K562 (cell line): Measurements from ENCODE around the gene C4orf50. TPM values are rescaled to one million over a fixed set of nuclear protein-coding genes. Genes with fewer than 3 reads are reported as not detected.

Experiments
- ATAC-seq: fragments of 200-7000 bp; cut with Tn5 transposase; 3 replicates; pipeline ENCODE4 v1.9.1; 2020; ENCODE audit warnings: moderate library complexity
- BruUV-seq: library from RNA; stranded (reverse); fragments of 400-500 nt; replicated peaks from 2 replicates; lab custom pipeline; 2021; lab: Mats Ljungman, UMichigan
- CTCF ChIA-PET: fragments of 300-600 bp; formaldehyde crosslinking; extraction: SDS; loops from one replicate; lab custom pipeline; 2021; ENCODE audit warnings: low intra/inter-chr PET ratio; lab: Yijun Ruan, JAX
- POLR2A ChIA-PET: fragments of 300-600, 350-650 bp; sonication (Branson Sonifier 250); formaldehyde crosslinking; extraction: SDS; loops from one replicate; lab custom pipeline; 2021; ENCODE audit warnings: antibody characterized with exemption, inconsistent platforms; lab: Yijun Ruan, JAX
- DNase-seq, 4 experiments: peaks; one replicate each; pipeline versions ENCODE4 v3.0.0 to v3.0.0-alpha.2; 2011 to 2018; ENCODE audit warnings: low spot score in 3 of 4, mixed read lengths in 3 of 4; ENCODE audit errors: extremely low read depth in 1 of 4
- FAIRE-seq: peaks from 2 replicates; lab custom pipeline; 2011; peaks lifted over from hg19 to GRCh38; lab: Jason Lieb, UNC
- H2AFZ ChIP-seq: 2 replicates; pipeline ENCODE4 v1.6.0; 2011; ENCODE audit warnings: low read depth, low read length, control low read depth, inconsistent platforms
- H3K27ac ChIP-seq: fragments of 200-600 bp; 3 replicates; pipeline ENCODE4 v1.8.0; 2011; ENCODE audit warnings: low read depth, mild to moderate bottlenecking, control low read depth, inconsistent platforms, low read length, moderate library complexity, mixed read lengths; ENCODE audit errors: extremely low read depth
- H3K27me3 ChIP-seq, 2 experiments: fragments of 300-600 bp in 1 of 2; 2 replicates in 1 of 2; 3 replicates in 1 of 2; pipeline versions ENCODE4 v1.6.0 to v1.8.0; 2011; ENCODE audit warnings: inconsistent platforms in 2 of 2, low read length in 2 of 2, mild to moderate bottlenecking in 1 of 2, mixed read lengths in 1 of 2, moderate library complexity in 1 of 2; ENCODE audit not compliant: control insufficient read depth in 2 of 2, insufficient read depth in 2 of 2
- H3K36me3 ChIP-seq: fragments of 300-600 bp; 3 replicates; pipeline ENCODE4 v1.8.0; 2011; ENCODE audit warnings: mild to moderate bottlenecking, low read length, inconsistent platforms; ENCODE audit not compliant: control insufficient read depth, insufficient read depth
- H3K4me1 ChIP-seq, 2 experiments: fragments of 200-600 bp in 1 of 2; replicated peaks in 1 of 2; 2 replicates in 1 of 2; 3 replicates in 1 of 2; pipeline versions ENCODE4 v1.5.1 to v1.8.0; 2011; ENCODE audit warnings: inconsistent platforms in 2 of 2, low read length in 2 of 2, mild to moderate bottlenecking in 1 of 2, mixed read lengths in 1 of 2, moderate library complexity in 1 of 2; ENCODE audit not compliant: control insufficient read depth in 2 of 2, insufficient read depth in 2 of 2
- H3K4me2 ChIP-seq: 2 replicates; pipeline ENCODE4 v1.6.1; 2011; ENCODE audit warnings: low read length, control low read depth, inconsistent platforms, mixed read lengths; ENCODE audit not compliant: insufficient read depth
- H3K4me3 ChIP-seq: fragments of 200-600 bp; sonication (generic), shearing (Covaris generic); 2 replicates; pipeline ENCODE4 v1.5.1; 2016; ENCODE audit warnings: control low read depth, inconsistent platforms
- H3K79me2 ChIP-seq: fragments of 200-600 bp; 3 replicates; pipeline ENCODE4 v1.8.0; 2011; ENCODE audit warnings: low read length, inconsistent platforms; ENCODE audit not compliant: control insufficient read depth, insufficient read depth
- H3K9ac ChIP-seq, 2 experiments: 2 replicates each; pipeline versions ENCODE4 v1.6.0 to v1.6.1; 2011; ENCODE audit warnings: low read depth in 2 of 2, low read length in 2 of 2, control low read depth in 1 of 2, inconsistent platforms in 1 of 2, mild to moderate bottlenecking in 1 of 2, mixed read lengths in 1 of 2; ENCODE audit not compliant: insufficient read depth in 1 of 2
- H3K9me1 ChIP-seq: one replicate; pipeline ENCODE4 v1.6.0; 2011; ENCODE audit warnings: inconsistent platforms, mild to moderate bottlenecking, low read length, moderate library complexity; ENCODE audit not compliant: control insufficient read depth, insufficient read depth
- H3K9me3 ChIP-seq: replicated peaks from 2 replicates; pipeline ENCODE4 v1.5.1; 2011; ENCODE audit warnings: low read depth, low read length, inconsistent platforms; ENCODE audit not compliant: control insufficient read depth, insufficient read depth
- H4K20me1 ChIP-seq: replicated peaks from 2 replicates; pipeline ENCODE4 v1.6.1; 2011; ENCODE audit warnings: low read length, inconsistent platforms, mixed read lengths; ENCODE audit not compliant: control insufficient read depth, insufficient read depth
- BDP1 ChIP-seq: IDR thresholded peaks from 3 replicates; pipeline ENCODE4 v1.6.1; 2011; ENCODE audit not compliant: insufficient read length, insufficient read depth
- CHD1 ChIP-seq: fragments of 200-600 bp; sonication (generic); IDR thresholded peaks from one replicate; pipeline ENCODE4 v1.6.1; 2012; ENCODE audit warnings: mild to moderate bottlenecking, moderate library complexity, low read length, inconsistent platforms
- CREB3L1 ChIP-seq: fragments of 450-650 bp; IDR thresholded peaks from 2 replicates; pipeline ENCODE4 v1.6.1; 2014; ENCODE audit warnings: low read depth, mild to moderate bottlenecking, moderate library complexity, borderline replicate concordance
- ELF4 ChIP-seq: fragments of 450-650 bp; formaldehyde crosslinking; IDR thresholded peaks from 2 replicates; pipeline ENCODE4 v1.4.0; 2022; ENCODE audit warnings: missing genetic modification characterization
- FOXA1 ChIP-seq: fragments of 450-650 bp; IDR thresholded peaks from 2 replicates; pipeline ENCODE4 v1.6.1; 2016; ENCODE audit warnings: mild to moderate bottlenecking, borderline replicate concordance
- HDAC1 ChIP-seq, 2 experiments: fragments of 450-650 bp; IDR thresholded peaks; 2 replicates each; pipeline ENCODE4 v1.6.1; 2016 to 2017; ENCODE audit warnings: inconsistent platforms in 1 of 2, mild to moderate bottlenecking in 1 of 2, moderate library complexity in 1 of 2
- KAT7 ChIP-seq: sonication (generic); formaldehyde crosslinking; IDR thresholded peaks from 2 replicates; pipeline ENCODE4 v1.8.0; 2022; ENCODE audit warnings: missing genetic modification reagents, mild to moderate bottlenecking, borderline replicate concordance
- MTA3 ChIP-seq: fragments of 450-650 bp; formaldehyde crosslinking; IDR thresholded peaks from 2 replicates; pipeline ENCODE4 v1.6.1; 2017; ENCODE audit warnings: mild to moderate bottlenecking, borderline replicate concordance
- PHF8 ChIP-seq: fragments of 200-600 bp; sonication (generic); IDR thresholded peaks from 2 replicates; pipeline ENCODE4 v1.6.1; 2012; ENCODE audit warnings: mixed run types, mild to moderate bottlenecking, inconsistent platforms, low read length, moderate library complexity, borderline replicate concordance
- RBM15 ChIP-seq: fragments of 200-400 bp; formaldehyde crosslinking; IDR thresholded peaks from 2 replicates; pipeline ENCODE4 v1.6.1; 2018; ENCODE audit warnings: mild to moderate bottlenecking, low read length, moderate library complexity; ENCODE audit not compliant: insufficient read depth
- RBM22 ChIP-seq: fragments of 200-400 bp; formaldehyde crosslinking; IDR thresholded peaks from 2 replicates; pipeline ENCODE4 v1.6.1; 2018; ENCODE audit warnings: low read length, low read depth; ENCODE audit not compliant: poor library complexity, severe bottlenecking
- RHOXF2B ChIP-seq: fragments of 250-450 bp; sonication (Bioruptor Pico); conservative IDR thresholded peaks from 2 replicates; pipeline ENCODE4 v1.5.1; 2021
- SAFB2 ChIP-seq: fragments of 200-400 bp; formaldehyde crosslinking; IDR thresholded peaks from 2 replicates; pipeline ENCODE4 v1.6.1; 2018; ENCODE audit warnings: borderline replicate concordance, low read length, low read depth, moderate library complexity; ENCODE audit not compliant: severe bottlenecking
- SRSF7 ChIP-seq: fragments of 200-400 bp; formaldehyde crosslinking; optimal IDR thresholded peaks from 2 replicates; pipeline ENCODE3; 2017; ENCODE audit warnings: mild to moderate bottlenecking, low read depth, low read length
- SRSF9 ChIP-seq: fragments of 200-400 bp; formaldehyde crosslinking; IDR thresholded peaks from 2 replicates; pipeline ENCODE4 v1.6.1; 2017; ENCODE audit warnings: low read depth, low read length, borderline replicate concordance
- TAF9B ChIP-seq: fragments of 450-650 bp; IDR thresholded peaks from 2 replicates; pipeline ENCODE4 v1.6.1; 2018; ENCODE audit warnings: mild to moderate bottlenecking; ENCODE audit not compliant: partially characterized antibody
- TCF3 ChIP-seq: sonication (generic); formaldehyde crosslinking; IDR thresholded peaks from 2 replicates; pipeline ENCODE4 v1.4.0; 2020; ENCODE audit warnings: mild to moderate bottlenecking, missing genetic modification reagents
- U2AF2 ChIP-seq: fragments of 200-400 bp; formaldehyde crosslinking; optimal IDR thresholded peaks from 2 replicates; pipeline ENCODE3; 2017; ENCODE audit warnings: low read depth, mild to moderate bottlenecking, low read length
- ZNF589 ChIP-seq: fragments of 200-800 bp; sonication (Bioruptor generic); IDR thresholded peaks from 2 replicates; pipeline ENCODE4 v1.6.1; 2016; ENCODE audit warnings: low read depth, missing genetic modification characterization, missing compliant biosample characterization
- ZNF644 ChIP-seq: fragments of 200-800 bp; sonication (Bioruptor generic); IDR thresholded peaks from 2 replicates; pipeline ENCODE4 v1.6.1; 2016; ENCODE audit warnings: low read depth, missing genetic modification characterization, missing compliant biosample characterization
- WGBS: fragments of 100-300 bp; shearing (Covaris generic); methylation state at CpG from one replicate; pipeline ENCODE4 v1.1.6; 2016; ENCODE audit warnings: low coverage, mixed read lengths; ENCODE audit not compliant: insufficient coverage; ENCODE audit errors: missing lambda C conversion rate; 5-methylcytosine and 5-hydroxymethylcytosine counted together
- in situ Hi-C: fragments of 300-500 bp; cut with MboI; formaldehyde crosslinking; loops from 4 replicates; pipeline ENCODE4 v1.15.0; 2018; ENCODE audit warnings: inconsistent platforms, mixed read lengths
- intact Hi-C: fragments of 100-400 bp; cut with micrococcal nuclease; formaldehyde crosslinking; loops from 2 replicates; pipeline ENCODE4 v1.14.2; 2022
- polyA plus RNA-seq, 8 experiments: library from polyadenylated mRNA; depleted of rRNA in 4 of 8; stranded (reverse) in 5 of 8; unstranded in 3 of 8; fragments of >200 nt; fragmentation: Nextera tagmentation in 2 of 8; fragmentation: Illumina TruSeq in 1 of 8; extraction: Ambion mirVana in 2 of 8; extraction: Trizol in 1 of 8; gene quantifications; 2 replicates each; pipeline versions ENCODE4 v1.2.1 to v1.2.3, GENCODE V29; 2011 to 2014; ENCODE audit warnings: inconsistent platforms in 1 of 8, missing spikeins in 1 of 8
- total RNA-seq, 7 experiments: library from RNA; depleted of rRNA in 6 of 7; stranded (reverse); fragments of >200 nt in 6 of 7; fragmentation: Illumina TruSeq in 2 of 7; extraction: Trizol in 2 of 7; gene quantifications; 2 replicates each; pipeline versions ENCODE4 v1.2.1 to v1.2.3, GENCODE V29; 2011 to 2021; ENCODE audit warnings: low replicate concordance in 1 of 7

C4orf50 gene
- total and polyA plus RNA-seq, 9 of the 15 experiments (the other 6 are each of a cell fraction or from before 2014, with no cell fraction given), result not detected

DNA sequence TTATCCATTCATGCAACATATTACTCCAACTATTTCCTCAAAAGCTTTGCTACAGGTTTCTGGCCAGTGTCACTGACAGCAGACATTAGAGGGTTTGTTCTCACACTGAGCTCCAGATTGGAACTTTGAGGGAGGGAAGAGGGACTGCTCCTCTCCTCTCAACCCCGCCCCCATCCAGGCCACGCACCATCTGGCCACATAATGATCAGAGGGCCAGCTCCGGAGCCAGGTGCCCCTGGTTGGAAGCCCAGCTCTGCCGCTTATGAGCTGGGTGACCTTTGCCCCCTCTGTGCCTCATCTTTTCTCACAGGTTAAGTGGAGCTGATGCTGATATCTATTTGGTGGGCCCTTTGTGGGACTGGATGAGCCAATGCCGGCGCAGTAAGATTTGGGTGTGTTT is 55.8 kb downstream of the C4orf50 start:
- Histone ChIP-seq H3K36me3 (no peaks in the 10 kb centered on the region), H3K9me1 (no peaks in the 10 kb centered on the region), H3K4me3 (no peak overlapping the region), H3K27me3 (peaks cover 0 to 44% of the 10 kb centered on the region in 2 experiments; a peak in 3 of 5 replicates), H2AFZ (no peak overlapping the region), H4K20me1 (no peaks in the 10 kb centered on the region), H3K9ac (no peak overlapping the region), H3K27ac (no peak overlapping the region), H3K4me1 (no peaks in the 10 kb centered on the region), H3K79me2 (no peaks in the 10 kb centered on the region), H3K4me2 (no peak overlapping the region), H3K9me3 (no peaks in the 10 kb centered on the region)
- DNase-seq (no peak), FAIRE-seq (no peak), ATAC-seq (no peak)
- in situ Hi-C loops (no loop called here), intact Hi-C loops (no loop called here)
- no TSS peak for BruUV-seq
- no peak for TF ChIP-seq CHD1
- no peak for TF ChIP-seq FOXA1
- no peak for TF ChIP-seq CREB3L1
- no peak for TF ChIP-seq ZNF644
- no peak for TF ChIP-seq HDAC1 (IDR thresholded peaks at IDR 0.05)
- TF ChIP-seq PHF8, result no peak
- TF ChIP-seq RBM22, result no peak
- TF ChIP-seq MTA3, result no peak
- TF ChIP-seq RHOXF2B (CRISPR knock-in tag), result no peak
- no peak for TF ChIP-seq SRSF9
- TF ChIP-seq KAT7, result no peak
- no peak for TF ChIP-seq SAFB2
- TF ChIP-seq BDP1, result no peak
- TF ChIP-seq ZNF589 (CRISPR knock-in tag), result no peak
- TF ChIP-seq TAF9B, result no peak
- TF ChIP-seq TCF3 (CRISPR knock-in tag), result no peak
- no peak for TF ChIP-seq SRSF7
- no peak for TF ChIP-seq ELF4
- no peak for TF ChIP-seq U2AF2
- no peak for TF ChIP-seq RBM15
- 3% methylated on average over 6 of the region's 6 CpGs for WGBS
- CTCF ChIA-PET, result no interaction called here
- POLR2A ChIA-PET, result no interaction called here
